C4-2B (cell line): ENCODE measurements around the gene ADIPOQ.
"Not testable (repeated sequence)": the region's sequence is repeated elsewhere in the genome, so short reads cannot be mapped to it uniquely, and the experiment has no call there.

ENCODE experiments used
- H3K27ac ChIP-seq: fragments of 450-650 bp; 2 replicates; pipeline ENCODE4 v1.5.1; 2017
- CTCF ChIP-seq: fragments of 450-650 bp; conservative IDR thresholded peaks from 2 replicates; pipeline ENCODE4 v1.5.1; 2017; ENCODE audit warnings: mild to moderate bottlenecking
- ZFX ChIP-seq: fragments of 450-650 bp; IDR thresholded peaks from 2 replicates; pipeline ENCODE4 v1.6.1; 2017

ADIPOQ gene

GRCh38 chr3:186849374-186849975 lies 7.0 kb downstream of the ADIPOQ start:
- TF ChIP-seq ZFX (no peak), CTCF (peak; percentile 68)
- no peak overlapping the region for H3K27ac ChIP-seq

GRCh38 chr3:186851835-186852234 lies 9.3 kb downstream of the ADIPOQ start:
- H3K27ac ChIP-seq: not testable (repeated sequence)

GRCh38 chr3:186852994-186853393 lies 10.5 kb downstream of the ADIPOQ start:
- TF ChIP-seq ZFX (no peak), CTCF (no peak)
- no peak overlapping the region for H3K27ac ChIP-seq

GRCh38 chr3:186854146-186854545 lies 11.6 kb downstream of the ADIPOQ start:
- TF ChIP-seq CTCF: no peak
- TF ChIP-seq ZFX: no peak
- no peak overlapping the region for H3K27ac ChIP-seq

DNA sequence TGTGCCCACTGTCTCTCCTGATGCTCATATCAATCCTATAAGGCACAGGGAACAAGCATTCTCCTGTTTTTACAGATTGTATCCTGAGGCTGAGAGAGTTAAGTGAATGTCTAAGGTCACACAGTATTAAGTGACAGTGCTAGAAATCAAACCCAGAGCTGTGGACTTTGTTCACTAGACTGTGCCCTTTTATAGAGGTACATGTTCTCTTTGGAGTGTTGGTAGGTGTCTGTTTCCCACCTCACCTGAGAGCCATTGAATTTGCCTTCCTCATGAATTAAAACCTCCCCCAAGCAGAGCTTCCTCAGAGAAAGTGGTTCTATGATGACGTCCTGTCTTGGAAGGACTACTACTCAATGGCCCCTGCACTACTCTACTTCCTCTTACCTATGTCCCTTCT lies 12.4 kb downstream of the ADIPOQ start:
- no peak overlapping the region for H3K27ac ChIP-seq
- no peak for TF ChIP-seq CTCF
- no peak for TF ChIP-seq ZFX

GRCh38 chr3:186857743-186858142 lies 15.2 kb downstream of the ADIPOQ start:
- TF ChIP-seq CTCF (no peak), ZFX (no peak)
- H3K27ac ChIP-seq: no peak overlapping the region

DNA sequence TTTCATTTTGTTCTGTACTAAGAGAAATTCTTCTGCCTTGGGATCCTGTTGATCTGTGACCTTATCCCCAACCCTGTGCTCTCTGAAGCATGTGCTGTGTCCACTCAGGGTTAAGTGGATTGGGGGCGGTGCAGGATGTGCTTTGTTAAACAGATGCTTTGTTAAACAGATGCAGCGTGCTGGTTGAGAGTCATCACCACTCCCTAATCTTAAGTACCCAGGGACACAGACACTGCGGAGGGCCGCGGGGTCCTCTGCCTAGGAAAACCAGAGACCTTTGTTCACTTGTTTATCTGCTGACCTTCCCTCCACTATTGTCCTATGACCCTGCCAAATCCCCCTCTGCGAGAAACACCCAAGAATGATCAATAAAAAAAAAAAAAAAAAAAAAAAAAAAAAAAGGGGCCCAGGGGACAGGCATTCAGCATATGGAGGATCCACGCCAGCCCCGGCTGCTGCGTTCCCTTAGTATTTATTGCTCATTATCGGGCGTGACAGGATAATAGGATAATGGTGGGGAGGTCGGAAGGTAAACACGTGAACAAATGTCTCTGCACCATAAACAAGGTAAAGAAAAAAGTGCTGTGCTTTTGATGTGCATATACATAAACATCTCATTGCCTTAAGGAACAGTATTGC lies 22.8 kb downstream of the ADIPOQ start:
- H3K27ac ChIP-seq: not testable (repeated sequence)

- not testable (repeated sequence) for H3K27ac ChIP-seq
Measured at GRCh38 chr3:186866095-186866494, 23.6 kb downstream of the ADIPOQ start.

- TF ChIP-seq ZFX (no peak), CTCF (no peak)
- H3K27ac ChIP-seq: no peak overlapping the region
Measured at GRCh38 chr3:186869253-186870100, 27.0 kb downstream of the ADIPOQ start.
